Measurements from ENCODE around the gene HUWE1. TPM values are rescaled to one million over a fixed set of nuclear protein-coding genes. Genes with fewer than 3 reads are reported as not detected.

HUWE1 gene
- total RNA-seq, 1 donor from 2014 or later, result 241 TPM

GRCh38 chrX:53580742-53581504, 105.6 kb downstream of the HUWE1 start:
- peaks cover 7% of the 10 kb centered on the region for H3K9me3 Mint-ChIP-seq
- no peak overlapping the region for H3K4me3 Mint-ChIP-seq
- no peak for DNase-seq (ENCODE audit: low read depth, low spot score)
- no peaks in the 10 kb centered on the region for H3K4me1 Mint-ChIP-seq
- TF ChIP-seq CTCF (conservative IDR thresholded peaks at IDR 0.05), result no peak
- H3K36me3 Mint-ChIP-seq (ENCODE audit: low read depth), result peaks cover 44% of the 10 kb centered on the region
- no peak overlapping the region for H3K27ac Mint-ChIP-seq (ENCODE audit: unreplicated experiment)
- no peaks in the 10 kb centered on the region for H3K27me3 Mint-ChIP-seq (ENCODE audit: low read depth)

GRCh38 chrX:53571494-53571893, 115.0 kb downstream of the HUWE1 start:
- H3K36me3 Mint-ChIP-seq (ENCODE audit: low read depth), result peaks cover 10% of the 10 kb centered on the region
- no peak overlapping the region for H3K27ac Mint-ChIP-seq (ENCODE audit: unreplicated experiment)

GRCh38 chrX:53563324-53563723, 123.2 kb downstream of the HUWE1 start:
- H3K9me3 Mint-ChIP-seq, result peaks cover 2% of the 10 kb centered on the region
- H3K27ac Mint-ChIP-seq (ENCODE audit: unreplicated experiment), result no peak overlapping the region
- no peak for DNase-seq (ENCODE audit: low read depth, low spot score)
- H3K4me1 Mint-ChIP-seq, result no peaks in the 10 kb centered on the region
- no peak overlapping the region for H3K4me3 Mint-ChIP-seq
- no peaks in the 10 kb centered on the region for H3K27me3 Mint-ChIP-seq (ENCODE audit: low read depth)
- peaks cover 48% of the 10 kb centered on the region for H3K36me3 Mint-ChIP-seq (ENCODE audit: low read depth)
- no peak for TF ChIP-seq CTCF (conservative IDR thresholded peaks at IDR 0.05)

More at GRCh38 chrX:53571494-53571893, 115.0 kb downstream of the HUWE1 start:
- Mint-ChIP-seq H3K27me3 (ENCODE audit: low read depth) (no peaks in the 10 kb centered on the region), H3K4me3 (no peak overlapping the region), H3K9me3 (peaks cover 5% of the 10 kb centered on the region), H3K4me1 (no peaks in the 10 kb centered on the region)
- no peak for TF ChIP-seq CTCF (conservative IDR thresholded peaks at IDR 0.05)
- no peak for DNase-seq (ENCODE audit: low read depth, low spot score)

- H3K27me3 Mint-ChIP-seq (ENCODE audit: low read depth), result no peaks in the 10 kb centered on the region
- no peak for DNase-seq (ENCODE audit: low read depth, low spot score)
- no peak overlapping the region for H3K27ac Mint-ChIP-seq (ENCODE audit: unreplicated experiment)
- no peak for TF ChIP-seq CTCF (conservative IDR thresholded peaks at IDR 0.05)
- no peaks in the 10 kb centered on the region for H3K4me1 Mint-ChIP-seq
- H3K4me3 Mint-ChIP-seq, result no peak overlapping the region
- H3K36me3 Mint-ChIP-seq (ENCODE audit: low read depth), result peaks cover 52% of the 10 kb centered on the region
- H3K9me3 Mint-ChIP-seq, result peaks cover 2% of the 10 kb centered on the region
Observed at GRCh38 chrX:53561912-53562311, 124.6 kb downstream of the HUWE1 start.

DNA sequence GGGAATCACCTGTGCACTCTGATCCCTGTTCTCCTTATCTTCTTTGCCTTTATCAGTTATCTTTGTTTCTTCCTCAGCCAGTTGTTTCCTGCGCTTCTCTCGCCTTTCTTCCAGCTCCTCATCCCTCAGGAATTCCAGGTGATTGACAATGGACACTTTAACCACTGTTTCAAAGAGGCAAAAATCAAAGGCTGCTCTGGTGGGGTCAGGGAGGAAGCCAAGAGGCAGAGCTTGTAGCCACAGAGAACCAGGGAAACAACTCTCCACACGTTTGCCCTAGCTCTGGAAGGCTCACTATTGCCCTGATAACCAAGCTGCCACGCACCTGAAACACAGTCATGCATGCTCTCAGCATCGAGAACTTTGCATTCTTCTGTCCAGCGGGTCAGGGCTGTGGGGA, 127.9 kb downstream of the HUWE1 start:
- H3K36me3 Mint-ChIP-seq (ENCODE audit: low read depth), result peaks cover 49% of the 10 kb centered on the region
- H3K9me3 Mint-ChIP-seq, result peaks cover 2% of the 10 kb centered on the region
- H3K27ac Mint-ChIP-seq (ENCODE audit: unreplicated experiment), result peak overlapping the region; percentile 86
- no peaks in the 10 kb centered on the region for H3K27me3 Mint-ChIP-seq (ENCODE audit: low read depth)
- H3K4me3 Mint-ChIP-seq, result no peak overlapping the region
- TF ChIP-seq CTCF (conservative IDR thresholded peaks at IDR 0.05), result no peak
- no peaks in the 10 kb centered on the region for H3K4me1 Mint-ChIP-seq
- DNase-seq (ENCODE audit: low read depth, low spot score), result no peak

Data from neural crest cell (in vitro differentiated cells).